Activated naive CD4-positive, alpha-beta T cell treated with anti-CD3 and anti-CD28 coated beads, Interleukin-2, amount 10 ng/mL, durations not matched to agents 7 days and 5 days (primary cell): ENCODE results near the gene IL24.

Experiments used
- CTCF ChIA-PET: fragments of 350-600 bp; sonication (Branson Sonifier 250); formaldehyde crosslinking; loops from one replicate; lab custom pipeline; 2021; ENCODE audit warnings: antibody characterized with exemption; lab: Charles Lee
- DNase-seq: peaks from one replicate; pipeline ENCODE4 v3.0.0-alpha.2; 2020
- H3K27ac Mint-ChIP-seq: one replicate; pipeline ENCODE4 v1.8.0; 2021; ENCODE audit warnings: mild to moderate bottlenecking, moderate library complexity, mixed read lengths
- H3K27me3 Mint-ChIP-seq: one replicate; pipeline ENCODE4 v1.8.0; 2021; ENCODE audit warnings: mild to moderate bottlenecking, mixed read lengths
- H3K36me3 Mint-ChIP-seq: one replicate; pipeline ENCODE4 v1.8.0; 2021; ENCODE audit warnings: mixed read lengths
- H3K4me1 Mint-ChIP-seq: one replicate; pipeline ENCODE4 v1.8.0; 2021; ENCODE audit warnings: mixed read lengths
- H3K4me3 Mint-ChIP-seq: one replicate; pipeline ENCODE4 v1.8.0; 2021; ENCODE audit warnings: mild to moderate bottlenecking, moderate library complexity, mixed read lengths
- H3K9me3 Mint-ChIP-seq: one replicate; pipeline ENCODE4 v1.8.0; 2021; ENCODE audit warnings: mixed read lengths

IL24 gene

DNA sequence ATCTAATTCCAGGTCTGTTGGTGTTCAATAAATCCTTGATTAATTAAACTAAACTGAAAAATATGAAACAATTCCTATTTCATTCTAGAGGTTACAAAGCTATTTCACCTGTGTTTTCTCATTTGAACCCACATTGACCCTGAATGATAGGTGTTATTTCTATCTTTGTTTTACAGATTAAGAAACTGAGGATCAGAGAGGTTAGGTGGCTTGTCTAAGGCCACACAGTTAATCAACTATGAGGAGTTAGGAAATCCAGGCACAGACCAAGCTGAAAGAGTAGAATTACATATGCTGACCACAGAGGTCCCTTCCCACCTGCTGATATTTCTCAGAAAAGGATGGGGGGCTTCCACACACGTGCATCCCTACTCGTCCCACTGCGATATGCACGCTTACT is 48.5 kb downstream of the IL24 start:
- Mint-ChIP-seq H3K27ac (no peak overlapping the region), H3K27me3 (peaks cover 75% of the 10 kb centered on the region), H3K4me1 (no peaks in the 10 kb centered on the region), H3K4me3 (no peak overlapping the region), H3K36me3 (no peaks in the 10 kb centered on the region), H3K9me3 (peaks cover 5% of the 10 kb centered on the region)
- DNase-seq, result no peak
- CTCF ChIA-PET, result interaction anchor here (1.0 to 2.6 kb wide), 4 partner anchors 10 to 36 kb away, joined by 3 to 13 read pairs (median 4); no protein-coding TSS in a partner anchor

DNA sequence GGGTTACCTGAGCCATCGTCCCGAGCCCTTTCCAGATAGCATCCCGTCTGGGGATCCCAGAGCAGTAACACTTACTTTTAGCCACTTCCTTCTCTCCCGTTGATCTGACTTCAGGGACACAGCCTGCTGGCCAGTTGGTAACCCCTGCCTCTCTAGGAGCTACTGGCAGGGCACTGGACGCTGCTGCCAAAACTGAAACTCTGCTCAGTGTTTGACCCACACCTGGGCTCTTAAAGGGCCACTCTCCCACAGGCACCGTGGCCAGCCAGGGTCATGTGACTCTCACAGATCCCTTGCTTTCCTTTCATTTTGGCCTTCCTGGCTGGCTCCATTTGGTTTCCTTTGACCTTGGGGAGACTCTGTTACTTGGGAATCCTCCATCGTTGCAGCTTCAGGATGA is 49.0 kb downstream of the IL24 start, which contains the start of gene PIGR:
TSS of gene PIGR (minus strand) at position 206 of the 400 bp plus-strand sequence. CDS start 5,935 bp downstream, outside the sequence.
- DNase-seq, result no peak
- H3K36me3 Mint-ChIP-seq, result no peaks in the 10 kb centered on the region
- peaks cover 5% of the 10 kb centered on the region for H3K9me3 Mint-ChIP-seq
- peaks cover 72% of the 10 kb centered on the region for H3K27me3 Mint-ChIP-seq
- no peak within 1 kb of the TSS for H3K4me3 Mint-ChIP-seq
- no peak within 1 kb of the TSS for H3K27ac Mint-ChIP-seq
- CTCF ChIA-PET, result interaction anchor here (1.0 to 2.6 kb wide), 4 partner anchors 10 to 36 kb away, joined by 3 to 13 read pairs (median 4); no protein-coding TSS in a partner anchor
- no peaks in the 10 kb centered on the region for H3K4me1 Mint-ChIP-seq

DNA sequence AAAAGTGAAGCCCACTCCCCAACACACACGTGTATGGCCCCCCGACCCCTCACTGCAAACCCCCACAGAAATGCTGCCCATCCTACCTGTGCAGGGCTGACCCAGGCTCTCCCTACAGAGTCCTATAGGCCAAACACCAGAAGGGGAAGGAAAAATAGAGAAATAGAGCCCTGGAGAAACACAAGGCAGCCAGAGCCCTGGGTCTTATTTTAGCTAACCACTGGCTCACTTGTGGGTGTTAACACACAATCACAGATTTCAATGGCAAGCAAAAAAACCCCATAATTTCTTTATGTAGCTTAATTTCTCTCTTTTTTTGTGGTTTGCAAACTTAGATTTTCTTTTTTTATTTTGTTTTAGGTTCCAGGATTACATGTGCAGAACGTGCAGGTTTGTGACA is 50.0 kb downstream of the IL24 start:
- Mint-ChIP-seq H3K36me3 (no peaks in the 10 kb centered on the region), H3K27ac (no peak overlapping the region), H3K27me3 (peaks cover 63% of the 10 kb centered on the region), H3K4me3 (no peak overlapping the region), H3K9me3 (peaks cover 5% of the 10 kb centered on the region), H3K4me1 (no peaks in the 10 kb centered on the region)
- CTCF ChIA-PET, result interaction anchor here (1.0 to 2.6 kb wide), 3 partner anchors 11 to 15 kb away, joined by 4 to 13 read pairs (median 7); no protein-coding TSS in a partner anchor
- DNase-seq, result no peak

DNA sequence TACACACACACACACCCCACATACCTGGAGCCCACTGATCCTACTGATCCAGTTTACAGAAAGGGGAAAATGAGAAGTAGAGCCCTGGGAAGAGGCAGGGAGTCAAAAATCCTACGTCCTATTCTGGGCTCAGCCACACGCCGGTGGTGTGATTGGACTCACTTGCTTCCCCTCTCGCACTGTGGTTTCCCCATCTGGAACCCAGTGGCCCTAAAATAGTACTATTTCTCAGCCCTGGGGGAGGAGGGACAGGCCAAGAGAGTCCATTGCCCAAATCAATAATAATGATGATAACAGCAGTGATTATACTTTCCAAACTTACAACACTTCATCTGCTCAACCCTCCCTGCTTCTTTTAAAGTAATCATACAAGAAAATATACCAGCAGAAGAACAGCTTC is 52.0 kb downstream of the IL24 start:
- CTCF ChIA-PET, result interaction anchor here (1.0 to 2.0 kb wide), 2 partner anchors 16 to 33 kb away, joined by 6 read pairs; no protein-coding TSS in a partner anchor
- H3K4me3 Mint-ChIP-seq, result no peak overlapping the region
- no peaks in the 10 kb centered on the region for H3K36me3 Mint-ChIP-seq
- H3K4me1 Mint-ChIP-seq, result peaks cover 2% of the 10 kb centered on the region
- H3K9me3 Mint-ChIP-seq, result peaks cover 5% of the 10 kb centered on the region
- H3K27me3 Mint-ChIP-seq, result peaks cover 46% of the 10 kb centered on the region
- DNase-seq, result no peak
- H3K27ac Mint-ChIP-seq, result no peak overlapping the region

DNA sequence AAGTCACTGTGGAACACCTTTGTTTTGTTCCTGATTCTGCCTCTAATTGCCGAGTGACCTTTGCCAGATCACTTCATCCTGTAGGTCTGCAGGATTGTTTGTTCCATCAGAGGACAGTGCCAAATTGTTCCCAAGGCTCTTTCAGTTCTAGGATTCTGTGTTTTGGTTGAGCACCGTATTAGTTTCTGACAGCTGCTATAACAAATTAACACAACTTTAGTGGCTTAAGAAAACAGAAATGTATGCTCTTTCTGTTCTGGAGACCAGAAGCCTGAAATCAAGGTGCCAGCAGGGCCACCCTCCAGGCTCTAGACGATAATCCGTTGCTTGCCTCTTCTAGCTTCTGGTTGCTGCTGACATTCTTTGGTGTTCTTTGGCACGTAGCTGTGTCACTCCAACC is 52.4 kb downstream of the IL24 start:
- Mint-ChIP-seq H3K36me3 (no peaks in the 10 kb centered on the region), H3K4me3 (no peak overlapping the region), H3K27ac (no peak overlapping the region), H3K27me3 (peaks cover 43% of the 10 kb centered on the region), H3K4me1 (peaks cover 5% of the 10 kb centered on the region), H3K9me3 (peaks cover 5% of the 10 kb centered on the region)
- CTCF ChIA-PET, result interaction anchor here (2.0 kb wide), 1 partner anchor 32 kb away, joined by 6 read pairs; no protein-coding TSS in a partner anchor
- no peak for DNase-seq

DNA sequence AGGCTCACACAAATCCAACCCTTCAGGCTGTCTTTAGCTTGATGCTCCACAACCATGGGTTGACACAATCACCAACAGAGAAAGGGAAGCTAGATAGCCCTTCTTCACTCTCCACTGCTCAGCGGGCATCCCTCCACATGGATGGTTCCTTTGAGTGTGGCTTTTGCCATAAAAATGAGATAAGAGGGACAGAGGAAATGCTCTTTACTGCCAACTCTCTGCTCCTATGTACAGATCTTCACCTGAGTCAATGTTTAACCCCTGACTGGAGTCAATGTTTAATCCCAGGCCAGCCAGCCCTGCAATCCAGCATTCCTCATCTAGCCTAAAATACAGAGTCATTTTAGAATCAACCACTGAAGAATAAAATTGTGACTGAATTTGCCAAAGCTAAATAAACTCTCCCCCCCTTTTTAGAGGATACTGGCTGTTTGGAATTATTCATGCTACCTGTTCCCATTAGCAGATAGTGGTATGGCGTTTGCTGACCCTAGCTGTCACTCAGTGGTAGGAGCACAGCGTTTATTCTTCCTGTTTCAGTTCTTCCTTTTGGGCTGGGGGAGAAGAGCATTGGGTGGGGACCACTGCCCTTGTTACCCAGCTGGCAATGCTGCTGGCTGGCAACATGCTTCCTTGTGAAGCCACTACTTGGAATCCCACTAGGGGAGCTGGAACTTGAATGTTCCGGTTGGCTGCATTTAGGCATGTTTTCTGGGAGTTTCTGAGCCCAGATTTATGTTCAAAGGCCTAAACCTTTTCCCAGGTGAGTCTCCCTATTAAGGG is 54.3 kb downstream of the IL24 start:
- Mint-ChIP-seq H3K27me3 (peaks cover 24% of the 10 kb centered on the region), H3K36me3 (no peaks in the 10 kb centered on the region), H3K9me3 (peaks cover 5% of the 10 kb centered on the region), H3K4me3 (no peak overlapping the region), H3K4me1 (peaks cover 15% of the 10 kb centered on the region), H3K27ac (no peak overlapping the region)
- CTCF ChIA-PET, result interaction anchor here (1.1 to 2.0 kb wide), 3 partner anchors 16 to 31 kb away, joined by 3 to 6 read pairs (median 6); no protein-coding TSS in a partner anchor
- DNase-seq, result no peak

DNA sequence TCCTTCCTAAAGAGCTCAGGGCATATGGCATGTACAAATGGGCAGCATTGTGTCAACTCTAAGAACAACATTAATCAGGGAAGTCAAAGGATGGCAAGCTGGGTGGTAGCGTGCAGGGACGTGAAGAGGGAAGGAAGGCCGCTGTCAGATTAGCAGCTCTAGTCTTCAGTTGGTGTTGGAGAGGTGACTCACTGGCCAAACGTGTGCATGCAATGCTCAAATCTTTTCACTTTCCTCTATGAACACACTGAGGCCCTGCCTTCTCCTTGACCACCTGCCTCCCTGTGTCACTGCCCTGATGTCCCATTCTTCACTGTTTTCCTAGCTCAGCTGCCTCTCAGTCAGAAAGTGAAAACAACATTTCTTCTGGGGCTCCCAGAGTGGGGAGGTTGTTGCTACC is 54.9 kb downstream of the IL24 start:
- Mint-ChIP-seq H3K27me3 (peaks cover 18% of the 10 kb centered on the region), H3K27ac (no peak overlapping the region)
- CTCF ChIA-PET, result interaction anchor here (0.7 to 1.6 kb wide), 2 partner anchors 19 to 30 kb away, joined by 4 to 6 read pairs; no protein-coding TSS in a partner anchor

DNA sequence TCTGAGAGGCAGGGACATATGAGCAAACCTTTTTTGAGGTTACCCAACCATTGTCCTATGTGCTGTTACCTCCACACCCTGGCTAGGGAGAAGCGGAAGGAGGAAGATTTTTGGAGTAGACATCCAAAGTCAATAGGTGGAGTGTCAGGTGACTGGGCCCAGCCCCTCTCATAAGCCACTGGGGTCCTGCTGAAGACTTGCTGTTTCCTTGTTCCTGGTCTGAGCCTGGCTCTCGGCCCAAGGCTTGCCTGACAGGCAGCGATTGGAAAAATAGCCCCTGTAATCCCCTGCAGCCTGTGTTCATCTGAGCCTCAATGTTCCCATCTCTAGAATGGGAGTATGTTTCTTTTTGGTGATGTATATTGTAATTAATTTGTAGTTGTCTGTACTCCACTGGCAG is 55.9 kb downstream of the IL24 start:
- Mint-ChIP-seq H3K4me1 (peaks cover 15% of the 10 kb centered on the region), H3K27ac (no peak overlapping the region), H3K9me3 (peaks cover 5% of the 10 kb centered on the region), H3K27me3 (peaks cover 12% of the 10 kb centered on the region), H3K4me3 (no peak overlapping the region), H3K36me3 (no peaks in the 10 kb centered on the region)
- CTCF ChIA-PET, result interaction anchor here (0.7 to 1.5 kb wide), 2 partner anchors 11 to 29 kb away, joined by 3 to 4 read pairs; no protein-coding TSS in a partner anchor
- DNase-seq, result no peak

More for the DNA sequence above, 54.9 kb downstream of the IL24 start:
- no peak overlapping the region for H3K4me3 Mint-ChIP-seq
- H3K9me3 Mint-ChIP-seq, result peaks cover 5% of the 10 kb centered on the region
- no peak for DNase-seq
- peaks cover 15% of the 10 kb centered on the region for H3K4me1 Mint-ChIP-seq
- H3K36me3 Mint-ChIP-seq, result no peaks in the 10 kb centered on the region

DNA sequence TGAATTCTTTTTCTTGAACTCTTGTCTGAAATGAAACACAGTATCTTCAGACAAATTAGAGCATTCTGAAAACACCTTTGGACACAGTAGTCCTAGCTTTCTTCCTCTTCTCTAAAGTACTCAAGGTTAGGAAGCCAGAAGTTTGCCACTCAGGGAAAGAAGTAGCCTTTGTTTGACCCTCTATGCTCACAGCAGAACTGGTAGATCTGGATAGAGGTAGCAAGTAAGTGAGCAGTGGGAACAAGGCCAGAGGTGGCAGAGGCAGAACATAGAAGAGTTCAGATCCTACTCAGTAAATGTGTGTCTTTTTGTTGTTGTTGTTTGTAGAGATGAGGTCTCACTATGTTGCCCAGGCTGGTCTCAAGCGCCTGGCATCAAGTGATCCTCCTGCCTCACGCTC is 56.4 kb downstream of the IL24 start:
- DNase-seq, result no peak
- Mint-ChIP-seq H3K27me3 (peaks cover 11% of the 10 kb centered on the region), H3K36me3 (no peaks in the 10 kb centered on the region), H3K27ac (no peak overlapping the region), H3K4me1 (peaks cover 15% of the 10 kb centered on the region), H3K4me3 (no peak overlapping the region), H3K9me3 (peaks cover 5% of the 10 kb centered on the region)
- CTCF ChIA-PET, result interaction anchor here (0.9 to 1.5 kb wide), 3 partner anchors 11 to 41 kb away, joined by 3 to 4 read pairs (median 3); no protein-coding TSS in a partner anchor
